NCI-H1436 treated with DMSO at 0.1 percent for 48 hours (cell line): ENCODE data around the gene SLC26A2.

ENCODE experiments used
- DNase-seq: peaks from one replicate; lab custom pipeline; 2025; lab: John Stamatoyannopoulos, UW

SLC26A2 gene

GRCh38 chr5:149960272-149961185 lies at the start of gene SLC26A2:
Gene SLC26A2 (plus strand): TSS chr5:149960758. CDS start chr5:149977653, 16,895 bp downstream.
- DNase-seq = peak; percentile 87

- no peak for DNase-seq
Observed at GRCh38 chr5:149911031-149911430, 49.5 kb upstream of the SLC26A2 start.

GRCh38 chr5:149912226-149912871 lies 48.2 kb upstream of the SLC26A2 start:
- no peak for DNase-seq

- no peak for DNase-seq
Observed at GRCh38 chr5:149913436-149914419, 46.8 kb upstream of the SLC26A2 start.

GRCh38 chr5:149915392-149916260 lies 44.9 kb upstream of the SLC26A2 start:
- DNase-seq = no peak

GRCh38 chr5:149916334-149917072 lies 44.1 kb upstream of the SLC26A2 start:
- no peak for DNase-seq

- no peak for DNase-seq
Observed at GRCh38 chr5:149917073-149917676, 43.4 kb upstream of the SLC26A2 start.

- DNase-seq = no peak
Observed at GRCh38 chr5:149921597-149921996, 39.0 kb upstream of the SLC26A2 start.

GRCh38 chr5:149922950-149923349 lies 37.6 kb upstream of the SLC26A2 start:
- DNase-seq = no peak

GRCh38 chr5:149924486-149924885 lies 36.1 kb upstream of the SLC26A2 start:
- DNase-seq = no peak

GRCh38 chr5:149930043-149930748 lies 30.4 kb upstream of the SLC26A2 start:
- no peak for DNase-seq

GRCh38 chr5:149930749-149931574 lies 29.6 kb upstream of the SLC26A2 start:
- DNase-seq = no peak

GRCh38 chr5:149931992-149932436 lies 28.5 kb upstream of the SLC26A2 start:
- DNase-seq = no peak

GRCh38 chr5:149932445-149933350 lies 27.9 kb upstream of the SLC26A2 start:
- DNase-seq = no peak

- DNase-seq = no peak
Observed at GRCh38 chr5:149935431-149935901, 25.1 kb upstream of the SLC26A2 start.

- DNase-seq = no peak
Observed at GRCh38 chr5:149936044-149936699, 24.4 kb upstream of the SLC26A2 start.
